Right lobe of liver (tissue), 6 donors: ENCODE measurements around the gene SLC45A2. TPM values are rescaled to one million over a fixed set of nuclear protein-coding genes. Genes with fewer than 3 reads are reported as not detected.
"Not testable (repeated sequence)": the region's sequence is repeated elsewhere in the genome, so short reads cannot be mapped to it uniquely, and the experiment has no call there.

Source experiments
- ATAC-seq, 4 donors: fragments of 200-7000 bp; cut with Tn5 transposase; one replicate each; pipeline ENCODE4 v1.9.1; 2020; ENCODE audit warnings: mild to moderate bottlenecking in 4 of 4, moderate library complexity in 4 of 4
- DNase-seq, 3 donors: peaks; one replicate each; pipeline ENCODE4 v3.0.0-alpha.2; 2020
- H3K27ac ChIP-seq, 3 donors: fragments of 200-600 bp; one replicate each; pipeline ENCODE4 v1.8.0; 2022
- H3K27me3 ChIP-seq, 2 donors: fragments of 200-600 bp; one replicate each; pipeline ENCODE4 v1.8.0; 2022
- H3K36me3 ChIP-seq, 4 donors: fragments of 200-600 bp; sonication (generic) in 1 of 4; one replicate each; pipeline versions ENCODE4 v1.5.1 to v1.8.0; 2017 to 2022; ENCODE audit warnings: control low read depth in 1 of 4
- H3K4me1 ChIP-seq, 4 donors: fragments of 200-600 bp; sonication (generic) in 1 of 4; one replicate each; pipeline versions ENCODE4 v1.5.1 to v1.8.0; 2017 to 2022; ENCODE audit warnings: control low read depth in 1 of 4
- H3K4me3 ChIP-seq, 3 donors: fragments of 200-600 bp; one replicate each; pipeline ENCODE4 v1.8.0; 2022
- H3K9me3 ChIP-seq, 4 donors: fragments of 200-600 bp; sonication (generic) in 1 of 4; one replicate each; pipeline versions ENCODE4 v1.5.1 to v1.8.0; 2017 to 2022; ENCODE audit warnings: control low read depth in 1 of 4
- POLR2A ChIP-seq: fragments of 450-650 bp; IDR thresholded peaks from one replicate; pipeline ENCODE4 v1.6.1; 2017; ENCODE audit warnings: antibody characterized with exemption, mild to moderate bottlenecking
- WGBS: methylation state at CpG from one replicate; pipeline ENCODE4 v1.1.6; 2018; ENCODE audit warnings: low coverage, low lambda C conversion rate; ENCODE audit not compliant: insufficient coverage; ENCODE audit errors: missing lambda C conversion rate; 5-methylcytosine and 5-hydroxymethylcytosine counted together
- intact Hi-C, 2 donors: fragments of 100-400 bp; cut with DNase I; formaldehyde crosslinking; loops; one replicate each; pipeline versions ENCODE4 v1.11.2 to v1.14.1; 2022
- total RNA-seq, 6 experiments: library from RNA; depleted of rRNA in 2 of 6; stranded (reverse); fragments of >200 nt in 2 of 6; fragmentation: NEBNext Ultra II Directional in 3 of 6; extraction: Animal tissue kit (Norgen Biotek cat#: 25700) in 3 of 6; gene quantifications; one replicate each; pipeline versions ENCODE4 v1.1.0 to v1.2.4, GENCODE V29; 2016 to 2023
- TF ChIP-seq, protein P1 (sequence below), 4 donors: fragments of 200-600 bp in 3 of 4; fragments of 450-650 bp in 1 of 4; IDR thresholded peaks; one replicate each; pipeline versions ENCODE4 v1.5.1 to v1.8.0; 2016 to 2022; ENCODE audit warnings: antibody characterized with exemption in 4 of 4, mild to moderate bottlenecking in 2 of 4
- donor health status: DM: no; HTN: yes; CAD: no.
- donor health status: DM: no; HTN: no; CAD: no.
- donor health status: DM: no; HTN: no; CAD: no.
- donor health status: DM: no; HTN: yes; CAD: no.
- donor health status: DM: no; HTN: yes; CAD: no.

SLC45A2 gene
- total RNA-seq, 6 experiments from 2014 or later, result 0.20 to 2.3 (median 0.37) TPM

DNA sequence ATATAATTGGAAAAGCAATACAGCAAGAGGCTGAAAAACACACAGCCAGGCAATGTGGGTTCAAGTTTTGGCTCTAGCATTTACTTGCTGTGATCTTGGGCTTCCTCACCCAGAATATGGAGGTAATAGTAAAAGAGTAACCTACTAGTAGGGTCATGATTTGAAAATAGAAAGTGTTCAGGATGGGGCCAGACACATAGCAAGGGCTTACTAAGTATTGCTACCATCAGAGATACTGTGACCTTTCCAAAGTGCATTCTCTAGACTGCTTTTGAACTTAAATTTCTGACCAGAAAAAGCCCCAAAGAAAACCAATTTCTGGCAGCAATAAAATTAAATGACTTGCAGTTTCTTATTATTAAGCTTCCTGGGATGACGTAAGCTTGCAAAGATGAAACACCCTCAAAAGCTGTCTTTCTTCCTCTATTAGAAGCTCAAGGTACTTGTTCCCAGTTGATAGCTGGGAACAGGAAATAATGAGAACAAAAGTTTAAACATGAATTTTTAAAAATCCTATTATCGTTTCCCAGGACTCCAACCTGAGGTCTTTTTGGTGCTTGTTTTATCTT lies 20.3 kb downstream of the SLC45A2 start:
- ATAC-seq (no peak), DNase-seq (no peak)
- no peak overlapping the region for H3K4me3 ChIP-seq
- H3K9me3 ChIP-seq, result no peaks in the 10 kb centered on the region
- no peak overlapping the region for H3K27ac ChIP-seq
- H3K4me1 ChIP-seq, result no peaks in the 10 kb centered on the region
- H3K36me3 ChIP-seq, result no peaks in the 10 kb centered on the region
- no peaks in the 10 kb centered on the region for H3K27me3 ChIP-seq
- TF ChIP-seq, protein P1, sequence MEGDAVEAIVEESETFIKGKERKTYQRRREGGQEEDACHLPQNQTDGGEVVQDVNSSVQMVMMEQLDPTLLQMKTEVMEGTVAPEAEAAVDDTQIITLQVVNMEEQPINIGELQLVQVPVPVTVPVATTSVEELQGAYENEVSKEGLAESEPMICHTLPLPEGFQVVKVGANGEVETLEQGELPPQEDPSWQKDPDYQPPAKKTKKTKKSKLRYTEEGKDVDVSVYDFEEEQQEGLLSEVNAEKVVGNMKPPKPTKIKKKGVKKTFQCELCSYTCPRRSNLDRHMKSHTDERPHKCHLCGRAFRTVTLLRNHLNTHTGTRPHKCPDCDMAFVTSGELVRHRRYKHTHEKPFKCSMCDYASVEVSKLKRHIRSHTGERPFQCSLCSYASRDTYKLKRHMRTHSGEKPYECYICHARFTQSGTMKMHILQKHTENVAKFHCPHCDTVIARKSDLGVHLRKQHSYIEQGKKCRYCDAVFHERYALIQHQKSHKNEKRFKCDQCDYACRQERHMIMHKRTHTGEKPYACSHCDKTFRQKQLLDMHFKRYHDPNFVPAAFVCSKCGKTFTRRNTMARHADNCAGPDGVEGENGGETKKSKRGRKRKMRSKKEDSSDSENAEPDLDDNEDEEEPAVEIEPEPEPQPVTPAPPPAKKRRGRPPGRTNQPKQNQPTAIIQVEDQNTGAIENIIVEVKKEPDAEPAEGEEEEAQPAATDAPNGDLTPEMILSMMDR (IDR thresholded peaks at IDR 0.05), result no peak
- TF ChIP-seq POLR2A, result no peak
- intact Hi-C loops, result no loop called here
- WGBS, result 63% methylated on average over 2 of the region's 2 CpGs

DNA sequence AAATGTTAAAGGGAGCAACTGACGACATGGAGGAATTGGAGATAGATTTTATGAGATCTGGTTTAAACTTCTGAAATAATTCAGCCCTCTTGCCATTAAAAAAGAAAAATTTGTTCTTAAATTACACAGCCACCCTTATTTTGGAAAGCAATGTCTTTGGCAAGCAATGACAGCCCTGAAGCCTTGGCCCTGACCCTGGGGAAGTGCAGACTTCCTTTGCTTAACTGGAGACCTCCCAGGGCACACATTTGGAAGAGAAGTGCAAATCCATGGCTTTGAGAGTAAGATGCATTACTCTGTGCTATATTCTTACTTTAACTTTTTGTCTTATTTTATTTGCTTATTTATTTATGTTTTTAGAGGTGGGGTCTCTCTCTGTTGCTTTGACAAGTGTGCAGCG lies 26.3 kb downstream of the SLC45A2 start:
- Histone ChIP-seq H3K27ac (no peak overlapping the region), H3K36me3 (no peaks in the 10 kb centered on the region), H3K4me1 (no peaks in the 10 kb centered on the region), H3K27me3 (no peaks in the 10 kb centered on the region), H3K9me3 (no peaks in the 10 kb centered on the region), H3K4me3 (no peak overlapping the region)
- TF ChIP-seq, protein P1 (IDR thresholded peaks at IDR 0.05), result no peak
- no peak for TF ChIP-seq POLR2A
- ATAC-seq (no peak), DNase-seq (no peak)
- 68% methylated on average over 2 of the region's 2 CpGs for WGBS
- intact Hi-C loops, result no loop called here

DNA sequence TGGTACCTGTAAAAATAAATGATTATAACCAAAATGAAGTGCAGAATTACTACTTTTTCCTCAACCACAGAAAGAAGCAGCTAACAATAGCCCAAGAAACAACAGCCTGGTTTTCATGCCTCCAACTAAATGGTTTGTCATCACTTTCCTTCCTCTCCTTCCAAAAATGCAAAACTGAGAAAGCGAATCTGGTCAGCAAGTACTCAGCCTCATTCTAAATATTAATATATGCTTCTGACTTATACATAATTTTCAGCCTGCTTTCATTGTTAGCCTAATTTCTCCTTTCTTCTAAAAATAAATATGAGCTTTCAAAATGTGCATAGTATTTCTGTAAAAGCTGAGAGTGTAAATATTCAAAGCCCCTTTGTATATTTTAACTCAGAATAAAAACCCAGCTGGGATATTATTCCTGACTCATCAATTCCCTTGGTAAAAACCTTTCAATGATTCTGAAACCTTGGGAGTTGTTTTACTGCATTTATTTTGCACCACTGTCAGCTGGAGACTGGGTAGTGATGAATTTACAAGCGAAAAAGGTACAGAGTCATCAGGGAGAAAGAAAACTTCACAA lies 26.8 kb downstream of the SLC45A2 start:
- Histone ChIP-seq H3K27me3 (no peaks in the 10 kb centered on the region), H3K4me3 (no peak overlapping the region), H3K27ac (no peak overlapping the region), H3K4me1 (no peaks in the 10 kb centered on the region), H3K36me3 (no peaks in the 10 kb centered on the region), H3K9me3 (no peaks in the 10 kb centered on the region)
- WGBS, result 69% methylated on average over 2 of the region's 2 CpGs
- TF ChIP-seq, protein P1 (IDR thresholded peaks at IDR 0.05), result no peak
- no peak for TF ChIP-seq POLR2A
- DNase-seq (no peak), ATAC-seq (no peak)
- intact Hi-C loops, result no loop called here

DNA sequence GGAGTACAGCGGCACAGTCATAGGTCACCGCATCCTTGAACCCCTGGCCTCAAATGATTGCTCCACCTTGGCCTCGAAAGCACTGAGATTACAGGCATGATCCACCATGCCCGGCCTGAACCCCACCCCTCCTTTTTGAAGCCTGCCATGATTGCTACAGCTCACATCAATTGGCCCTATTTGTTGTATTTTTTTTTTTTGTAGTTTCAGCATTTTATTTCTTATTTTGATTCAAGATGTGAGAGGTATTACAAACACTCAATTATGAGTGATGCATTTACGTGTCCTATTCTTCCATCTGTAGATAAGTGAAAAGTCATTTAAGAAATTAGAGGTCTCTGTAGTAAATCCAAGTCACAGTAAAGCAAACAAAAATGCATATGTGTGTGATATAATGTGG lies 32.3 kb downstream of the SLC45A2 start:
- H3K36me3 ChIP-seq, H3K27ac ChIP-seq, H3K27me3 ChIP-seq, H3K4me3 ChIP-seq, H3K9me3 ChIP-seq, H3K4me1 ChIP-seq, ATAC-seq, DNase-seq, intact Hi-C loops: not testable (repeated sequence)
- 80% methylated on average over 5 of the region's 5 CpGs for WGBS

DNA sequence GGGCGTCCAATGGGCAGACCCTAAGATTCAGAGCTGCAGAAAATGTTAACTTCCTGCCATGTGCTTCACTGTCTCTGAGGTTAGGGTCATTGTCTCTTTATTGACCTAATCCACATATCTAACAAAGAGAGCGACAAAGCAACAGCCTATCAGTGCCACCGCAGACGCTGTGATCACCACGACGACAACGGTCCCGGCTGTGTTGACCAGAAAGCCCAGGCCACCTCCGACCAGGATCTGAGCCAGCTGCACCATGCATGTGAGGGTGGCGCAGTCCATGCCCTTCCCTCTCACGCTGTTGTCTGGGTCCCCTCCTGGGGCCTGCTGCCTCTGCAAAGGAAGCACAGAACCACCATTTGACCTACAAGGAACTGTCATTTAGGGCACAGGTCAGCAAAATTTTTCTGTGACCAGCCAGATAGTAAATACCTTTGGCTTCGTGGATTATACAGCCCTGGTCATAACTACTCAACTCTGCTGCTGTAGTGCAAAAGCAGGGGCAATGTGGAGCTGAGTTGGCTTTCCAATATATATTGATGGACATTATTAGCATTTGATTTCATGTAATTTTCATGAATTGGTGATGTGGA lies 39.9 kb downstream of the SLC45A2 start:
- Histone ChIP-seq H3K27ac (no peak overlapping the region), H3K9me3 (no peaks in the 10 kb centered on the region), H3K4me1 (no peaks in the 10 kb centered on the region), H3K4me3 (no peak overlapping the region), H3K27me3 (no peaks in the 10 kb centered on the region), H3K36me3 (no peaks in the 10 kb centered on the region)
- intact Hi-C loops, result no loop called here
- no peak for TF ChIP-seq POLR2A
- TF ChIP-seq, protein P1 (IDR thresholded peaks at IDR 0.05), result no peak
- DNase-seq, result peak in 1 of 3 donors; percentile 42
- no peak for ATAC-seq
- WGBS, result 58% methylated on average over 3 of the region's 12 CpGs
